NCI-H2107 treated with DMSO at 0.1 percent for 48 hours (cell line): ENCODE results near the gene MMP14.

Experiments used
- DNase-seq: peaks from one replicate; lab custom pipeline; 2025; ENCODE audit not compliant: unreplicated experiment; lab: John Stamatoyannopoulos, UW

Gene MMP14

GRCh38 chr14:22884076-22884737 lies 47.8 kb downstream of the MMP14 start:
- no peak for DNase-seq

- no peak for DNase-seq
These were observed 48.5 kb downstream of the MMP14 start for GRCh38 chr14:22884738-22885523.

DNA sequence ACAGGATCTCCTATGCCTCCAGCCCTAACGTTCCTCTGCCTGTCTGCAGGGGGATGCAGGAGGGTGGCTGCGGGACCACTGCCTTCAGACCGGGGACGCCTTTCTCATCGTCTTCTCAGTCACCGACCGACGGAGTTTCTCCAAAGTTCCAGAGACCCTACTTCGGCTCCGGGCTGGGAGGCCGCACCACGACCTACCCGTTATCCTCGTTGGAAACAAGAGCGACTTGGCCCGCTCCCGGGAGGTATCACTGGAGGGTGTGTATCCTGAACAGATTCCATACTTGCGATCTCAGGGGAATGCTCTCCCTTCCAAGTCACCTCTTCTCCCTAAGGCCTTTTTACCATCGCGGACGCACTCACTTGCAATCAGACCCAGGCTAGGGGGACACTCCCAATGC lies 49.6 kb downstream of the MMP14 start:
- DNase-seq, result no peak

- DNase-seq, result no peak
These were observed 50.3 kb downstream of the MMP14 start for GRCh38 chr14:22886500-22887259.

DNA sequence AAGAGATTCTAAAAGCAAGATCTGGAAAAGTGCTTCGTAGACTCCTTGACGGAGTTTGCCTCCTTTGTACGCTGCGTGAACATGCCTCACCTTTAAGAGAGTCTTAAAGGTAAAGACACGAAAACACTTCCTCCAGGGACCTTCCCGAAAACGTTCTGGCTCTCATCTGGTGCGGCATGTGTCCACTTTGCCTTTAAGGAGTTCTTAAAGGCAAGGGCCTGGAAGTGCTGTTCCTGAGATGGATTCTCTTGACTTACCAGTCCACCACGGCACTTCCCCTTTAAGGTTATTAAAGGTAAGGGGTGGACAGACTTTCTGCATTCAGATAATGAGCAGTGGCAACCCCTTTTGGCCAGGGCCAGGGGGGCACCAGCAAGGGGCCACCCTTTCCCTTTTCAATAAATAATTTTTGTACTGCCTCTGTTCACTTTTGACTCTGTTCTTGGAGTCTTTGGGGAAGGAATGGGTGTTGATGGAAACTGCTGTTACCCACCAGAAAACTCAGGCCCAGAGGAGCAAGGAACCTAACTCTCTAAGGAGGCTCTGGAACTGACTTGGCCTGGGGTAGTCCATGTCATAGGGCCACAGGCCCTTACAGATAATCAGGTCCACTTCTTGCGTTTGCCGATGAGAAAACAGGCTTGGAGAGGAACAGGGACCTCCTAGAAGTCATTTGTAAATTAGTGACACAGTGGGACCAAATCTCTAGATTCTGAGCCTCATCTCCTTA lies 51.0 kb downstream of the MMP14 start:
- DNase-seq, result peak; percentile 85

- DNase-seq, result peak; percentile 62
These were observed 51.6 kb downstream of the MMP14 start for GRCh38 chr14:22887990-22888378.

- no peak for DNase-seq
These were observed 52.3 kb downstream of the MMP14 start for GRCh38 chr14:22888662-22889061.

- no peak for DNase-seq
These were observed 54.0 kb downstream of the MMP14 start for GRCh38 chr14:22890416-22890815.

- no peak for DNase-seq
These were observed 56.1 kb downstream of the MMP14 start for GRCh38 chr14:22892488-22892887.

DNA sequence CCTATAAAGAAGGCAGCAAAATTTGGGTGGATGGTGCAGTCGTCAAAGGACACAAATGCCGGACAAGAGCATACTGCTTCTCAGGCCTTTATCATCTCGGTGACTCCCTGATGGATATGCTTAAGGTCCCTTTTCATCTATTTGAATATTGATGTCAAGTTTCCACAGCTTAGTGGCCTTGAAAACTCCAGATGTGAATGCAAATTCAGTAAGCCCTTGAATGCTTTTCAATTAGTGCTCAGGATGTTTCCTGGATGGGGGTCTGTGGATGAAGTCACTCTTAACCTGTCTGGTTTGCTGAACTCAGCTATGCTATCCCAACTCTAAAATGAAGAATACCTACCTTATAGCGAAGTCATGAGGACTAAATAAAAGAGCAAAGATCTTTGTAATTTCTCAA lies 57.3 kb downstream of the MMP14 start:
- DNase-seq, result no peak

DNA sequence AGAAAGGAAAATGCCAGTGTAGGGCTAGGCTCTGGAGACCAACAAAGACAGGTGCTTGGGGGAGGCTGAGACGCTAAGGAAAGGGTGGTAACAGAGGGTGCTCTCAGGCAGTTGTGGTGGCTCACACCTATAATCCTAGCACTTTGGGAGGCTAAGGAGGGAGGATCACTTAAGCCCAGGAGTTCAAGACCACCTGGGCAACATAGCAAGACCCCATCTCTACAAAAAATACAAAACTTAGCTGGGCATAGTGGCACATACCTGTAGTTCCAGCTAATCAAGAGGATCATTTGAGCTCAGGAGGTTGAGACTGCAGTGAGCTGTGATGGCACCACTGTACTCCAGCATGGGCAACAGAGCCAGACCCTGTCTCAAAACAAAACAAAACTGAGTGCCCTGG lies 59.0 kb downstream of the MMP14 start:
- DNase-seq, result no peak

DNA sequence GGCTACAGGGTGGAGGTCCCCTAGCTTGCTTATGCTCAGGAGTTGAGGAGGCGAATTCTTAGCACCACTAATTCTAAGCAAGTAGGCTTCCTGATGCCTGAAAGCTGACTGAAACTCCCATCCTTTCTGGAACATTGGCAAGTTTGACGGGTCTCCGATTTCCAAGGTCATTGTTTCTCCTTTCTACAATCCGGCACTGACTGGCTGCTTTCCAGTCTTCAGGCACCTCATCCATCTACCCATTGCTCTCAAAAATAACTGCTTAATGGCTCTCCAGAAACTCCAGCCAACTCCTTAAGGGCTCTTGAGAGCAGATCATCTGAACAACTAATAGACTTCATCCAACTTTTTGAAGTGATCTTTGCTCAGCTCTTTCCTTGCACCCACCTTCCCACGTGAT lies 60.0 kb downstream of the MMP14 start:
- peak; percentile 24 for DNase-seq

DNA sequence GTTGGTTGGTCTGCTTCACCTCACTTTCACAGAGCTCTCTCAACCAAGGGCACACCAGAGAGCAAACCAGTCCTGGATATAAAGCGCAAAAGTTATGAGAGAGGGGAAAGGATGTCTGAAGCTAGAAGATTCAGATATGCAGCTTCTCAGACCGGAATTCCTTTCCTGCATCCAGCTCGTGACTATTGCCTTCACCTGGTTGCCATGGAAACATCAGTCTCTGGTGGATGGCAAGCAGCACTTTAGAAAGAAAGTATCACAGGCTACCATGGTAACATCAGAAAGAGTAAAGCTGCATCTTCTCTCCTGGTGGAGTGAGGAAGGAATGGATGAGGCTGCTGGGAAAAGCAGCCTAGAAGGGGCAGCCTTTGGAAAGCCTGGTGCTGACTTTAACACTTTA lies 60.4 kb downstream of the MMP14 start:
- DNase-seq, result no peak

GRCh38 chr14:22897357-22897756 lies 61.0 kb downstream of the MMP14 start:
- DNase-seq, result no peak
